ENCODE measurements around the gene TOR1B.

Gene TOR1B

GRCh38 chr9:129849901-129850300 is 46.9 kb downstream of the TOR1B start:
- DNase-seq, result no peak

DNA sequence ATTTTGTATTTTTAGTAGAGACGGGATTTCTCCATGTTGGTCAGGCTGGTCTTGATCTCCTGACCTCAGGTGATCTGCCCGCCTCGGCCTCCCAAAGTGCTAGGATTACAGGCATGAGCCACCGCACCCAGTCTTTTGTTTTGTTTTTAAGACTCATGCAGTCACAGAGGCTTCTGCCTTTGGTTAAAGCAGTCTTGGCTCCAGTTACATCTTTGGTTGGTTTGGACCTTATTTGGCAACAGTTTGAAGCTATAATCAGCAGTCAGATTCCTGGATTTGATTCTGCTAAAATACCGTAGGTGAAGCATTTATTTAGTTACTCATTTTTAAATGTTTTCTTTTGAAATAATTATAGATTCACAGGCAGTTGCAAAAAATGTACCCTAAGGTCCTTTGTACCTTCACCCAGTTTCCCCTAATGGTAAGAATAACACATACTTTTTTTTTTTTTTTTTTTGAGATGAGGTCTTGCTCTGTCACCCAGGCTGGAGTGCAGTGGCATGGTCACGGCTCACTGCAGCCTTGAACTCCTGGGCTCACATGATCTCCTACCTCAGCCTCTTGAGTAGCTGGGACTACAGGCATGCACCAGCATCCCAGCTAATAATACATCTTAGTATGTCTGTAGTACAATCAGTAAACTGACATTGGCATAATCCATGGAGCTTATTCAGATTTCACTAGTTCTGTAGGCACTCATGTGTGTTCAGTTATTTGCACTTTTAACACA is 48.0 kb downstream of the TOR1B start:
- DNase-seq, result no peak

GRCh38 chr9:129851821-129852220 is 48.8 kb downstream of the TOR1B start:
- no peak for DNase-seq

DNA sequence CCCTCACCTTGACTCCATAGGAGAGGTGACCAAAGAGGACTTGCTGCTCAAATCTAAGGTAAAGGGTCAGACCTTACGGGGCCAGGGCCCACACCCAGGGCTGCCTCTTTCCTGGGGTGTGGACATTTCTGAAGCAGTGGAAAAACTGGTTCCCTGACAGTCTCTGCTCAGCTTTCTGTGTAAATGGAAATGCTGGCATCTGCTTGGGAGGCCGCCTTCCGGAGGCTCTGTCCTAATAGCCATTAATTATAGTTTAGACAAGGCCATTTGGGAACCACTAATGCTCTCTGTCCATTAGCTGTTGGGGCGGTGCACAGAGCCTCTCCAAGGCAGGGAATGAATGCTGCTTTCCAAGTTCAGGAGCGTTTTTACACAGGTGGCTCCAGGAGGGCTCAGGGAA is 49.6 kb downstream of the TOR1B start:
- DNase-seq, result no peak

DNA sequence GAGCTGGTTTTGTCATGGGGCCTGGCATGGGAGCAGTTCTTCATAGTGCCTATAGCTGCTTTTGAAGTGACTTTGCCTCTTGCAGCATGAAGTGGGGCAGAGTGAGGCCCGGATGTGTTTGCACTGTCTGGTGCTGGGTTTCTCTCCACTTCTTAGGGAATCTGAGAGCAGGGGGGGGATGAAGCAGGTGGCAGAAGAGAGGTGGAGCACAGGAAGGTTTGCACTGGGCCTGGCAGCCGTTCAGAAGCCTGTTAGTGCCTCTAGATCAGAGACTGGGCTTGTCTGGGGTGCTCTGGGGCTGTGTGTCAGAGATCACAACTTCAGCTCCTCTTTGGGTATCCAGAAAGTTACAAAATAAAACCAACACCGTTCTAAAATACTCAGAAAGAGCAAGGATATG is 50.6 kb downstream of the TOR1B start:
- DNase-seq, result no peak

DNA sequence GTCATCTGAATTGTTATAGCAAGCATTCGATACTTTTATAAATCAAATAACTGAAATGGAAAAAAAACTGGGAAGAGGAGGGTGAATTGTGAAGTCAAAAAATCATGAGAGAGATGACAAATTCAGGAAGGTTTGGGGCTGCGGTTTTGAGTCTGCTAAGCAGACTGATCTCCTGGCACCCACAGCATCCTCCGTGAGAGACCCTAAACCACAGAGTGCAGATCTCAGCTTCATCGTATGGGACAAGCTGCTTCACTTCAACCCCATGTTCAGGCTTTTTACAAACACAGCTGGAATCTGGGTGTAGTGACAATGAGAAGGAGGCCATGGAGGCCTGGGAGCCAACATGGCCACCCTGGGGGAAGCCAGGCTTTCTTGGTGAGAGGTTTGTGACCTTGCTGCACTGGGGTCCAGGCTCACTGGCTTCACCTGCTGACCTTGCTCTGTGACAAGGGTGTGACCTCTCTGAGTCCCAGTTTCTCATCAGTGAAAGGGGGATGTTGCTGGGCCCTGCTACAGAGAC is 51.7 kb downstream of the TOR1B start:
- DNase-seq, result no peak

GRCh38 chr9:129857207-129857606 is 54.2 kb downstream of the TOR1B start:
- no peak for DNase-seq

DNA sequence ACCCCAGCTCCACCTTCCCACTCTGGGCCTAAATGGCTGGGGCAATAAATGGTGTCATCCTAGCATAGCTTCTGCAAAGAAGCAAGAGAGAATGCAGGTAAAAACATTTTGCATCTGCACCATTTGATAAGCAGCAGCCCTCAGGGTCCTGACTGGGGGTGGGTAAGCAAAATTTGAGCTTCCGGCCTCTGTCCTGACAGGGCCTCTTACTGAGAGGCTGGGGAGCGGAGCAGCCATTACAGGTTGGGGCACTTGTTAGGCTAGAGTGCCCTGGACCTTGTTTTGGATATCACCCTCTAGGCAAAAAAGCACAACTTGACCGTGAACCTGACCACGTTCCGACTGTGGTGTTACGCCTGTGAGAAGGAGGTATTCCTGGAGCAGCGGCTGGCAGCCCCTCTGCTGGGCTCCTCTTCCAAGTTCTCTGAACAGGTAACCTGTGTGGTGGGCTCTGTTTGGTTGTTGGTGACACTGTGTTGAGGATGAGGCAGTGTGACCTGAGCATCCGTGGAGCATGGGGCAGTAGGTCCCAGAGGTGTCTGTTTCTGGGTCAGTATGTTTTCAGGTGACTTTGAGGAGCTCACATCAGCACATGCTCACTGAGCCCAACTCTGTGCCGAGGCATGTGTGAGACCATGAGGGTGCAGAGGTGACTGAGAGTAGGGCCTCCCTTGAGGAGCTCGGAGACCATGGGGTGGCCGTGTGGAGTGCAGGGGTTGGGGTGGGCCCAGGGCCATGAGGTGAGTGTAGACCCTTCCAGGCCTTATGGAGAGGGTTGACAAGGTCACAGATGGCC is 55.4 kb downstream of the TOR1B start:
- DNase-seq, result no peak
